Transverse colon (tissue), 4 donors: ENCODE data around the gene ZNF366.

Source experiments
- EP300 ChIP-seq: sonication (generic); formaldehyde crosslinking; IDR thresholded peaks from one replicate; pipeline ENCODE4 v1.6.1; 2017; ENCODE audit warnings: antibody characterized with exemption, low read depth
- POLR2A ChIP-seq: fragments of 450-650 bp; IDR thresholded peaks from one replicate; pipeline ENCODE4 v1.6.1; 2016; ENCODE audit warnings: antibody characterized with exemption, mild to moderate bottlenecking, moderate library complexity
- POLR2AphosphoS5 ChIP-seq, 3 donors: sonication (generic); formaldehyde crosslinking; IDR thresholded peaks; one replicate each; pipeline ENCODE4 v1.6.1; 2016; ENCODE audit warnings: antibody characterized with exemption in 3 of 3
- TF ChIP-seq, protein P1 (sequence below), 5 experiments: fragments of 200-600 bp in 3 of 5; fragments of 450-650 bp in 2 of 5; sonication (generic) in 3 of 5; IDR thresholded peaks; 1 replicate in 2 of 5; 2 replicates in 3 of 5; pipeline ENCODE4 v1.5.1; 2016 to 2017; ENCODE audit warnings: antibody characterized with exemption in 5 of 5, inconsistent platforms in 3 of 5, mild to moderate bottlenecking in 2 of 5, moderate library complexity in 1 of 5

- TF ChIP-seq, protein P1, sequence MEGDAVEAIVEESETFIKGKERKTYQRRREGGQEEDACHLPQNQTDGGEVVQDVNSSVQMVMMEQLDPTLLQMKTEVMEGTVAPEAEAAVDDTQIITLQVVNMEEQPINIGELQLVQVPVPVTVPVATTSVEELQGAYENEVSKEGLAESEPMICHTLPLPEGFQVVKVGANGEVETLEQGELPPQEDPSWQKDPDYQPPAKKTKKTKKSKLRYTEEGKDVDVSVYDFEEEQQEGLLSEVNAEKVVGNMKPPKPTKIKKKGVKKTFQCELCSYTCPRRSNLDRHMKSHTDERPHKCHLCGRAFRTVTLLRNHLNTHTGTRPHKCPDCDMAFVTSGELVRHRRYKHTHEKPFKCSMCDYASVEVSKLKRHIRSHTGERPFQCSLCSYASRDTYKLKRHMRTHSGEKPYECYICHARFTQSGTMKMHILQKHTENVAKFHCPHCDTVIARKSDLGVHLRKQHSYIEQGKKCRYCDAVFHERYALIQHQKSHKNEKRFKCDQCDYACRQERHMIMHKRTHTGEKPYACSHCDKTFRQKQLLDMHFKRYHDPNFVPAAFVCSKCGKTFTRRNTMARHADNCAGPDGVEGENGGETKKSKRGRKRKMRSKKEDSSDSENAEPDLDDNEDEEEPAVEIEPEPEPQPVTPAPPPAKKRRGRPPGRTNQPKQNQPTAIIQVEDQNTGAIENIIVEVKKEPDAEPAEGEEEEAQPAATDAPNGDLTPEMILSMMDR (IDR thresholded peaks at IDR 0.05): no peak
- TF ChIP-seq EP300 (no peak), POLR2A (no peak), POLR2AphosphoS5 (IDR thresholded peaks at IDR 0.05) (no peak)
Measured at GRCh38 chr5:72439192-72439591, 68.0 kb downstream of the ZNF366 start.
